IMR-90 (cell line): ENCODE data around the gene HSP90AA1. TPM values are rescaled to one million over a fixed set of nuclear protein-coding genes. Genes with fewer than 3 reads are reported as not detected.
A peak's percentile ranks its signal among the peaks of the same experiment; 100 is the strongest.

Source experiments
- ATAC-seq: fragments of 200-7000 bp; cut with Tn5 transposase; 2 replicates; pipeline ENCODE4 v1.9.1; 2020; ENCODE audit warnings: low read depth, mild to moderate bottlenecking, moderate library complexity
- BruUV-seq: library from RNA; stranded (reverse); fragments of 400-500 nt; replicated peaks from 2 replicates; lab custom pipeline; 2021; lab: Mats Ljungman, UMichigan
- CTCF ChIA-PET: fragments of 300-600 bp; formaldehyde crosslinking; extraction: SDS; loops from one replicate; lab custom pipeline; 2021; ENCODE audit warnings: antibody characterized with exemption; lab: Yijun Ruan, JAX
- POLR2A ChIA-PET: fragments of 300-600 bp; sonication (Branson Sonifier 250); formaldehyde crosslinking; loops from one replicate; lab custom pipeline; 2022; ENCODE audit warnings: antibody characterized with exemption; ENCODE audit not compliant: unreplicated experiment; lab: Charles Lee
- DNase-seq: peaks from one replicate; pipeline ENCODE4 v3.0.0; 2013
- H2AFZ ChIP-seq: replicated peaks from 2 replicates; pipeline ENCODE3; 2013; ENCODE audit warnings: low read length, mild to moderate bottlenecking; ENCODE audit not compliant: poor library complexity
- H2AK5ac ChIP-seq: 2 replicates; pipeline ENCODE4 v1.6.1; 2013; ENCODE audit warnings: low read depth, low read length, inconsistent platforms
- H2AK9ac ChIP-seq: replicated peaks from 2 replicates; pipeline ENCODE3; 2013; ENCODE audit warnings: mild to moderate bottlenecking, low read depth, low read length, moderate library complexity; ENCODE audit not compliant: poor library complexity
- H2BK120ac ChIP-seq: 2 replicates; pipeline ENCODE4 v1.6.1; 2013; ENCODE audit warnings: low read depth, low read length, inconsistent platforms
- H2BK15ac ChIP-seq: 3 replicates; pipeline ENCODE4 v1.6.1; 2013; ENCODE audit warnings: low read depth, low read length, inconsistent platforms
- H2BK20ac ChIP-seq: 2 replicates; pipeline ENCODE4 v1.6.1; 2013; ENCODE audit warnings: low read depth, mild to moderate bottlenecking, inconsistent platforms, low read length, moderate library complexity
- H2BK5ac ChIP-seq: 2 replicates; pipeline ENCODE4 v1.6.1; 2013; ENCODE audit warnings: mild to moderate bottlenecking, low read depth, low read length, inconsistent platforms; ENCODE audit not compliant: poor library complexity, severe bottlenecking
- H3K14ac ChIP-seq: replicated peaks from 2 replicates; pipeline ENCODE4 v1.6.1; 2013; ENCODE audit warnings: low read depth, low read length, inconsistent platforms
- H3K18ac ChIP-seq: 2 replicates; pipeline ENCODE4 v1.6.1; 2013; ENCODE audit warnings: low read depth, low read length, control low read depth
- H3K23ac ChIP-seq: 2 replicates; pipeline ENCODE4 v1.6.1; 2013; ENCODE audit warnings: low read depth, low read length, inconsistent platforms
- H3K27ac ChIP-seq: 2 replicates; pipeline ENCODE4 v1.5.1; 2013; ENCODE audit warnings: mild to moderate bottlenecking, control low read depth, low read length; ENCODE audit not compliant: insufficient read depth
- H3K27me3 ChIP-seq: 2 replicates; pipeline ENCODE4 v1.6.1; 2013; ENCODE audit warnings: low read length; ENCODE audit not compliant: control insufficient read depth, insufficient read depth
- H3K36me3 ChIP-seq: 2 replicates; pipeline ENCODE4 v1.6.1; 2013; ENCODE audit warnings: low read length, mixed read lengths; ENCODE audit not compliant: control insufficient read depth, insufficient read depth
- H3K4ac ChIP-seq: 2 replicates; pipeline ENCODE4 v1.6.1; 2013; ENCODE audit warnings: low read depth, low read length, inconsistent platforms
- H3K4me1 ChIP-seq: 2 replicates; pipeline ENCODE4 v1.6.1; 2013; ENCODE audit warnings: low read length, mixed read lengths; ENCODE audit not compliant: control insufficient read depth, insufficient read depth
- H3K4me2 ChIP-seq: 2 replicates; pipeline ENCODE4 v1.6.1; 2013; ENCODE audit warnings: low read depth, mild to moderate bottlenecking, control low read depth, low read length, moderate library complexity
- H3K4me3 ChIP-seq: 2 replicates; pipeline ENCODE4 v1.5.1; 2013; ENCODE audit warnings: low read depth, mild to moderate bottlenecking, control low read depth, low read length, moderate library complexity; ENCODE audit not compliant: insufficient read depth
- H3K56ac ChIP-seq: 2 replicates; pipeline ENCODE4 v1.6.1; 2013; ENCODE audit warnings: low read length, inconsistent platforms; ENCODE audit not compliant: insufficient read depth; ENCODE audit errors: extremely low read depth
- H3K79me1 ChIP-seq, 2 experiments: 2 replicates each; pipeline ENCODE4 v1.6.1; 2013; ENCODE audit warnings: low read length in 2 of 2, inconsistent platforms in 1 of 2, low read depth in 1 of 2
- H3K9ac ChIP-seq: 2 replicates; pipeline ENCODE4 v1.6.1; 2013; ENCODE audit warnings: low read depth, low read length, control low read depth
- H3K9me1 ChIP-seq: 2 replicates; pipeline ENCODE4 v1.6.1; 2013; ENCODE audit warnings: low read length, inconsistent platforms; ENCODE audit not compliant: insufficient read depth
- H3K9me3 ChIP-seq: 2 replicates; pipeline ENCODE4 v1.6.1; 2013; ENCODE audit warnings: low read length; ENCODE audit not compliant: control insufficient read depth, insufficient read depth
- H4K20me1 ChIP-seq: 2 replicates; pipeline ENCODE4 v1.6.1; 2013; ENCODE audit warnings: low read length, inconsistent platforms; ENCODE audit not compliant: insufficient read depth
- H4K5ac ChIP-seq: 2 replicates; pipeline ENCODE4 v1.6.1; 2013; ENCODE audit warnings: mild to moderate bottlenecking, low read depth, low read length, control low read depth
- H4K8ac ChIP-seq, 2 experiments: 2 replicates each; pipeline ENCODE4 v1.6.1; 2013; ENCODE audit warnings: low read depth in 2 of 2, low read length in 2 of 2, control low read depth in 1 of 2, inconsistent platforms in 1 of 2
- H4K91ac ChIP-seq: 2 replicates; pipeline ENCODE4 v1.6.1; 2013; ENCODE audit warnings: low read depth, low read length, inconsistent platforms; ENCODE audit not compliant: insufficient read depth
- CEBPB ChIP-seq: IDR thresholded peaks from 2 replicates; pipeline ENCODE4 v1.6.1; 2012; ENCODE audit warnings: low read depth, low read length, improper control_type of control experiment
- CHD1 ChIP-seq: IDR thresholded peaks from 2 replicates; pipeline ENCODE4 v1.6.1; 2012; ENCODE audit warnings: low read depth, low read length, improper control_type of control experiment
- FOS ChIP-seq: fragments of 150-350 bp; IDR thresholded peaks from 2 replicates; pipeline ENCODE4 v1.6.1; 2016; ENCODE audit warnings: low read depth, low read length
- MAFK ChIP-seq: IDR thresholded peaks from 2 replicates; pipeline ENCODE4 v1.6.1; 2012; ENCODE audit warnings: low read depth, low read length, improper control_type of control experiment
- MAZ ChIP-seq: IDR thresholded peaks from 2 replicates; pipeline ENCODE4 v1.6.1; 2012; ENCODE audit warnings: low read depth, mild to moderate bottlenecking, low read length, improper control_type of control experiment, moderate library complexity, borderline replicate concordance
- NFE2L2 ChIP-seq: fragments of 150-350 bp; IDR thresholded peaks from 2 replicates; pipeline ENCODE4 v1.6.1; 2016; ENCODE audit warnings: low read depth, mild to moderate bottlenecking, low read length
- RAD21 ChIP-seq: IDR thresholded peaks from 2 replicates; pipeline ENCODE4 v1.6.1; 2012; ENCODE audit warnings: low read length, improper control_type of control experiment
- RCOR1 ChIP-seq: IDR thresholded peaks from 2 replicates; pipeline ENCODE4 v1.6.1; 2012; ENCODE audit warnings: mild to moderate bottlenecking, low read length, improper control_type of control experiment; ENCODE audit not compliant: insufficient replicate concordance
- RFX5 ChIP-seq: IDR thresholded peaks from 2 replicates; pipeline ENCODE4 v1.8.0; 2012; ENCODE audit warnings: low read depth, mild to moderate bottlenecking, low read length, moderate library complexity
- SMC3 ChIP-seq: fragments of 150-350 bp; IDR thresholded peaks from 2 replicates; pipeline ENCODE4 v1.6.1; 2016; ENCODE audit warnings: low read depth, mild to moderate bottlenecking, antibody characterized with exemption, low read length, moderate library complexity
- USF2 ChIP-seq: fragments of 150-350 bp; IDR thresholded peaks from 2 replicates; pipeline ENCODE4 v1.6.1; 2017; ENCODE audit warnings: mild to moderate bottlenecking, antibody characterized with exemption, low read length, low read depth
- WGBS, 2 experiments: methylation state at CpG; one replicate each; pipeline versions ENCODE4 v1.1.5 to v1.1.7; 2013; ENCODE audit warnings: missing lambda C conversion rate in 2 of 2; ENCODE audit not compliant: insufficient read length in 1 of 2; ENCODE audit errors: extremely low coverage in 2 of 2; 5-methylcytosine and 5-hydroxymethylcytosine counted together
- dilution Hi-C: fragments of 300-500 bp; cut with HindIII; formaldehyde crosslinking; loops from one replicate; pipeline ENCODE4 v1.14.3; 2018; ENCODE audit warnings: low sequenced_read_pairs; ENCODE audit not compliant: unreplicated experiment
- in situ Hi-C: fragments of 300-500 bp; cut with MboI; formaldehyde crosslinking; loops from 3 replicates; pipeline ENCODE4 v1.14.3; 2019; ENCODE audit warnings: low sequenced_read_pairs, inconsistent platforms, mixed read lengths
- intact Hi-C: fragments of 100-400 bp; cut with micrococcal nuclease; formaldehyde crosslinking; loops from 2 replicates; pipeline ENCODE4 v1.10.0; 2022
- polyA plus RNA-seq, 3 experiments: library from polyadenylated mRNA; depleted of rRNA; stranded (reverse); fragments of >200 nt; gene quantifications; 2 replicates each; pipeline ENCODE4 v1.2.3, GENCODE V29; 2012; ENCODE audit warnings: low replicate concordance in 1 of 3
- total RNA-seq: library from RNA; depleted of rRNA; stranded (reverse); fragments of >200 nt; gene quantifications from 2 replicates; pipeline ENCODE4 v1.2.3, GENCODE V29; 2012
- TF ChIP-seq, protein P1 (sequence below): fragments of 150-350 bp; IDR thresholded peaks from 2 replicates; pipeline ENCODE4 v1.6.1; 2016; ENCODE audit warnings: low read depth, mild to moderate bottlenecking, low read length, moderate library complexity, borderline replicate concordance

Gene HSP90AA1
- total and polyA plus RNA-seq, 2 of the 4 experiments (the other 2 are of a cell fraction), result 535 to 578 TPM

DNA sequence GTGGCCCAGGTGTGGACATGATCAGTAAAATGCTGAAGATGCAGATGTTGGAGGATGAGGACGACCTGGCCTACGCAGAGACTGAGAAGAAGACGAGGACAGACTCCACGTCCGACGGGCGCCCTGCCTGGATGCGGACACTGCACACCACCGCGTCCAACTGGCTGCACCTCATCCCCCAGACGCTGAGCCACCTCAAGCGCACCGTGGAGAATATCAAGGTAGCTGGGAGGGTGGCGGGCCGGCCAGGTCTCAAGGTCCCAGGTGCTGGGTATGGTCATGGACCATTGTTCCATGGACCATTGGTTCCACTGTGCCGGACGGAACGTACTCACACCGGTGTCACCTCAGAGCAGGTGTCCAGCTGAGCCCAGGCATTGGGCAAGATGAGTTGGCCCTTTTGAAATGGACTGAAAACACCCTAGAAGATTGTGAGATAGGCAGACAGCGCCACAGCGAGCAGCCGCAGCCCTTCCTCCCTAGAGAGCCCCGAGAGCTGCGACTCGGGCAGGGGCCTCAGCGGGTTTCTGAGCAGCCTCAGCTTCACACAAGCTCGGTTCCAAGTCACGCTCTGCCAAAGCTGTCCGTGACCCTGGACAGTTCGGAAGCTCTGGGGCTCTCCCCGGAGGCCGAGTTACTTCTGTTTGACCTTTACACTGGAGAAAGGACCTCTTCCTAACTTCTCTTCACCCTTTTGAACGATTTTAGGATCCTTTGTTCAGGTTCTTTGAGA, 38.9 kb downstream of the HSP90AA1 start:
- TF ChIP-seq CHD1 (no peak), RAD21 (no peak), RFX5 (no peak), NFE2L2 (no peak), MAFK (no peak), USF2 (no peak), FOS (no peak), CEBPB (no peak), RCOR1 (no peak), SMC3 (no peak), MAZ (no peak)
- TF ChIP-seq, protein P1, sequence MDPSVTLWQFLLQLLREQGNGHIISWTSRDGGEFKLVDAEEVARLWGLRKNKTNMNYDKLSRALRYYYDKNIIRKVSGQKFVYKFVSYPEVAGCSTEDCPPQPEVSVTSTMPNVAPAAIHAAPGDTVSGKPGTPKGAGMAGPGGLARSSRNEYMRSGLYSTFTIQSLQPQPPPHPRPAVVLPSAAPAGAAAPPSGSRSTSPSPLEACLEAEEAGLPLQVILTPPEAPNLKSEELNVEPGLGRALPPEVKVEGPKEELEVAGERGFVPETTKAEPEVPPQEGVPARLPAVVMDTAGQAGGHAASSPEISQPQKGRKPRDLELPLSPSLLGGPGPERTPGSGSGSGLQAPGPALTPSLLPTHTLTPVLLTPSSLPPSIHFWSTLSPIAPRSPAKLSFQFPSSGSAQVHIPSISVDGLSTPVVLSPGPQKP, result no peak
- intact Hi-C loops (loop anchor here (5.0 kb wide), 1 partner anchor 49 kb away; no protein-coding TSS in a partner anchor), dilution Hi-C loops (no loop called here), in situ Hi-C loops (no loop called here)
- POLR2A ChIA-PET, result no interaction called here
- CTCF ChIA-PET, result no interaction called here
- Histone ChIP-seq H3K14ac (no peak overlapping the region), H4K20me1 (peaks cover 18% of the 10 kb centered on the region), H3K56ac (no peak overlapping the region), H4K8ac (no peak overlapping the region), H3K4me2 (no peak overlapping the region), H2BK20ac (no peak overlapping the region), H3K9me1 (no peaks in the 10 kb centered on the region), H2AFZ (peak overlapping the region; percentile 36), H3K4me1 (peaks cover 8% of the 10 kb centered on the region; the same call in 1 of the 2 replicates), H3K23ac (no peak overlapping the region), H3K18ac (no peak overlapping the region), H2AK5ac (no peak overlapping the region; the same call in 1 of the 2 replicates), H3K9me3 (no peaks in the 10 kb centered on the region), H3K27me3 (no peaks in the 10 kb centered on the region), H3K27ac (no peak overlapping the region), H4K5ac (no peak overlapping the region), H2BK5ac (no peak overlapping the region), H3K4ac (no peak overlapping the region), H2BK120ac (no peak overlapping the region), H3K79me1 (peaks cover 3 to 21% of the 10 kb centered on the region in 2 experiments; a peak in 3 of 4 replicates), H2BK15ac (no peak overlapping the region), H3K36me3 (peaks cover 79% of the 10 kb centered on the region), H3K9ac (no peak overlapping the region), H3K4me3 (no peak overlapping the region), H2AK9ac (peak overlapping the region; percentile 57), H4K91ac (no peak overlapping the region)
- no peak for DNase-seq
- BruUV-seq, result no TSS peak
- ATAC-seq, result no peak
- 98% methylated on average over 19 of the region's 33 CpGs; no CpG with 5 or more reads in 1 of the 2 experiments for WGBS, 2 experiments
